ENCODE measurements around the gene MYBPC1. TPM values are rescaled to one million over a fixed set of nuclear protein-coding genes. Genes with fewer than 3 reads are reported as not detected.

Gene MYBPC1
- total RNA-seq, 1 experiment from 2014 or later = not detected

DNA sequence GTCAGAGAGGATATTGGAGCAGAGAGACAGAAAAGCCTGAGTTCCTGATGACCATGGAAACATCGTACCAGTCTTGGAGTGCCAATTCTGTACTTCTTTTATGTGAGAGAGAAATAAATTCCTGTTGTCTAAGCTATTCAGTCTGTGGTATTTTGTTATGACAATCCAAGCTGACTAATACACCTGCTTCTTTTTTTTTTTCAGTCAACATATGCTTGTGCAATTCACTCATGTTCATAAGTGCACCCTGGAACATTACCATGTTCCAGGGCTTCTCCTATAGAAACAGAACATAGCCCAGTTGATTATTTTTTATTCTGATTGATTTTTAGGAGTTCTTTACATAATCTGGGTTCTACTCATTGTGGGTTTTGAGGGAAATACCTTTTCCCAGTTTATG, 100.9 kb downstream of the MYBPC1 start:
- H3K18ac ChIP-seq (ENCODE audit: insufficient read length, low read depth, low read length) = no peak overlapping the region
- no peak overlapping the region for H3K23ac ChIP-seq (ENCODE audit: insufficient read length, low read depth, low read length)
- H3K27me3 ChIP-seq (ENCODE audit: insufficient read depth, low read length) = peaks cover 8% of the 10 kb centered on the region; the same call in 1 of the 2 replicates
- no peak overlapping the region for H2AK5ac ChIP-seq (ENCODE audit: insufficient read length, low read length)
- H3K9me3 ChIP-seq (ENCODE audit: control insufficient read depth, low read depth, low read length) = no peaks in the 10 kb centered on the region
- Mint-ChIP-seq H3K4me3 (no peak overlapping the region), H3K27ac (no peak overlapping the region), H3K9me3 (no peaks in the 10 kb centered on the region), H3K4me1 (peaks cover 18 to 23% of the 10 kb centered on the region in 2 experiments), H3K36me3 (ENCODE audit: insufficient read depth in 1 of 3, low read depth in 3 of 3) (peaks cover 0 to 2% (median 0%) of the 10 kb centered on the region in 3 experiments; a peak in 2 of 7 replicates), H3K27me3 (ENCODE audit: low read depth) (peaks cover 25% of the 10 kb centered on the region)
- H2BK15ac ChIP-seq (ENCODE audit: low read depth, low read length) = no peak overlapping the region
- no peak overlapping the region for H2BK120ac ChIP-seq (ENCODE audit: low read depth, low read length, poor library complexity, severe bottlenecking)
- H3K79me2 ChIP-seq (ENCODE audit: insufficient read depth, low read length) = no peaks in the 10 kb centered on the region
- H4K20me1 ChIP-seq (ENCODE audit: control insufficient read depth, insufficient read depth, insufficient read length) = no peaks in the 10 kb centered on the region
- no peak overlapping the region for H2BK5ac ChIP-seq (ENCODE audit: insufficient read length, low read length)
- no peak overlapping the region for H3K9ac ChIP-seq (ENCODE audit: extremely low read depth, insufficient read length, low read length)
- H2BK20ac ChIP-seq (ENCODE audit: low read depth, low read length, poor library complexity, severe bottlenecking) = no peak overlapping the region
- H3K4me2 ChIP-seq (ENCODE audit: insufficient read depth, insufficient read length, low read length) = no peak overlapping the region
- peaks cover 13% of the 10 kb centered on the region for H3K23me2 ChIP-seq (ENCODE audit: insufficient read length, low read depth, low read length, poor library complexity, severe bottlenecking)
- TF ChIP-seq CTCF (conservative IDR thresholded peaks at IDR 0.05) = no peak
- no peak overlapping the region for H4K5ac ChIP-seq (ENCODE audit: insufficient read length, low read depth, low read length)
- H3K14ac ChIP-seq (ENCODE audit: insufficient read depth, low read length) = no peak overlapping the region
- H3K56ac ChIP-seq (ENCODE audit: insufficient read length, low read depth, low read length) = no peak overlapping the region
- H3T11ph ChIP-seq (ENCODE audit: low read length) = no peak overlapping the region
- no peak overlapping the region for H3K4ac ChIP-seq (ENCODE audit: low read depth, low read length)
- peaks cover 3% of the 10 kb centered on the region; the same call in 1 of the 2 replicates for H3K4me1 ChIP-seq (ENCODE audit: insufficient read depth, low read length)
- no peak overlapping the region for H3K27ac ChIP-seq (ENCODE audit: insufficient read length, low read depth, low read length)
- no peaks in the 10 kb centered on the region for H3K79me1 ChIP-seq (ENCODE audit: insufficient read depth, low read depth, low read length, poor library complexity, severe bottlenecking)
- no peak overlapping the region for H4K8ac ChIP-seq (replicated peaks; ENCODE audit: insufficient read length, low read depth, low read length)
- H2BK12ac ChIP-seq (ENCODE audit: insufficient read length, low read depth, low read length) = no peak overlapping the region
- H2AFZ ChIP-seq (ENCODE audit: low read length) = no peak overlapping the region
- no CpG with 5 or more reads among the region's 1 CpG for WGBS (ENCODE audit: extremely low coverage, insufficient read length, low lambda C conversion rate)
- no peak for DNase-seq
- no peak overlapping the region for H4K91ac ChIP-seq (ENCODE audit: insufficient read length, low read depth, low read length)
